ENCODE data around the gene AMPD2.

Gene AMPD2

DNA sequence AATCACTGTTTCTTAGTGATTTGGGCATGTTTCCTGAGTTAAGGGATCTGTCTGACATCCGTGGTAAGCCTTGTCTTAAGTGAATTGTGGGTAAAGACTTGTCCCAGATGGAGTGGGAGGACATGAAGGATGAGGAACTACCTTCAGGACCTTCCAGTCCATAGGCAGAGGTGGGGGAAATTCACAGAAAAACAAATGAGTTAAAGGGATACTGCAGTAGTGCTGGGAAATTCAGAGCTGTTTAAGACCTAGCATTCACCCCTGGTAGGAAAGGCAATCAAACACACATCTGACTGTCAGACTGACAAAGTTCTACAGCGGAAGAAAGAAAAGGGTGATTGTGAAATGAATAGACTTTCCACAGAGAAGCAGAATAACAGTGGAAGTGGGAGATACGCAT lies 3.2 kb upstream of the AMPD2 start:
- no peak for DNase-seq (ENCODE audit: low read depth in 2 of 3, low spot score in 2 of 3)

GRCh38 chr1:109617291-109617801 lies 2.3 kb upstream of the AMPD2 start:
- no peak for DNase-seq (ENCODE audit: low read depth in 2 of 3, low spot score in 2 of 3)

GRCh38 chr1:109618661-109619575 lies 719 bp upstream of the AMPD2 start:
- DNase-seq (ENCODE audit: low read depth in 2 of 3, low spot score in 2 of 3), result no peak

- DNase-seq (ENCODE audit: low read depth in 2 of 3, low spot score in 2 of 3), result no peak
Observed at GRCh38 chr1:109620401-109620791, 759 bp downstream of the AMPD2 start.

DNA sequence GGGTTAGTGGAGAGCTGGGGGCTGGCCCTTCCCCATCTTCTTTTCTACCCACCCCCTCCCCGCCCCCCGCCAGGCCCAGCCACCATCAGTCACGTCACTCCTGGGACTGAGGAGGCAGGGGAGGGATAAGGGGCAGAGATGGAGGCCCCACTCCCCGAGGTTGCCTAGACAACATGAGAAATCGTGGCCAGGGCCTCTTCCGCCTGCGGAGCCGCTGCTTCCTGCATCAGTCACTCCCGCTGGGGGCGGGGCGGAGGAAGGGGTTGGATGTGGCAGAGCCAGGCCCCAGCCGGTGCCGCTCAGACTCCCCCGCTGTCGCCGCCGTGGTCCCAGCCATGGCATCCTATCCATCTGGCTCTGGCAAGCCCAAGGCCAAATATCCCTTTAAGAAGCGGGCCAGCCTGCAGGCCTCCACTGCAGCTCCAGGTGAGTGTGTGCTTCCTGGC lies 1.2 kb downstream of the AMPD2 start:
- peak; percentile 88 to 92 (median 89) for DNase-seq (ENCODE audit: low read depth in 2 of 3, low spot score in 2 of 3)

DNA sequence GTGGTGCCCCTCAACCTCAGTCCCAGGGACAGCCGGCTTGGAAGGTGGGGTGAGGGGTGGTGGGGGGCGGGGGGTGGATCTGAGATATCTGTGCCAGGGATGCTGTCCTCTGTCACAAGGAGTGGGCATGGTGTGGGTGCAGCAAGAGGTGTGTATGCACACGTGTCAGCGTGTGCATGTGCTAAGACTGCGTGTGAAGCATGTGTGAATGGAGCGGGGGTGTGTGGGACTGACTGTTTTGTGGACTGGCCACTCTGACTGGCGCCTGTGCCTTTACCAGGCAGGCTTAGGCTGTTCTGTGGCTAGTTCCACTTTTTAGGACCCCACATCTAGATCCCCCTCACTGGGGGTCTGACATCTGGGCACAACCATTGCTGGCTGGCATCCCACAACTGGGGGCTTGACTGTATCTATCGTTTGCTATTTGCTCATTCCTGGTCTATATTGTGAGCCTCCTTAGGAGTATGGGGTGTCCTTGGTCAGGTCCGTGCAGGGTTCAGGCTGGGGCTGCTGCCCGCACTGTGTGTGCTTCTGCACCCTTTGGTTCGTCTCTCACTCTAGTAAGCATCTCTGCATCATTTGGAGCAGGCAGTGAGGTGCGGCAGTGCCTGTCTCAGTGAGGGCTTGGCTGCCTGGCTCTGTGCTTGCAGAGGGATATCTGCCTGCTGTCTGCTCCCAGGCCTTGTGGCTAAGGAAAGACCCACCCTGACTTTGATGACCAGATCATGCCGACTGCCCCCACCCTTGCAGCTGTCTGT lies 1.9 kb downstream of the AMPD2 start:
- DNase-seq (ENCODE audit: low read depth in 2 of 3, low spot score in 2 of 3), result no peak

GRCh38 chr1:109622137-109622892 lies 2.7 kb downstream of the AMPD2 start:
- no peak for DNase-seq (ENCODE audit: low read depth in 2 of 3, low spot score in 2 of 3)

DNA sequence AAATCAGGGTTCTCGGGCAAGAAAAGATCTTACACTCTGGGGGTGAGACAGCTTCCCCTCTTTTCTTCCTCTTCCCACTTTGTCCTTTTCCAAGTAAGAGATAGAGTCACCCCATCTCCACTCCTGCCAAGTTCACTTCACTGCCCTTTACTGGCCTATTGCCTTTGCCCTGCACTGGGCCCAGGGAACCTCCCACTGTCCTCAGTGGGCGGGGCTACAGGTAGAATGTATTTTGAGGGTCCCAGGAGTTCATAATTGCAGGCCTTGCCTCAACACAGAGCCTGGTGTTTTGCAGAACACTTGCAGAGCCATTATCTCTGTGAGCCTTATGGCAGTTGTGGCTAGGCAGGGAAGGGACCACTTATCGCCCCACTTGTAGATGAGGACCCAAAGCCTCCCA lies 3.3 kb downstream of the AMPD2 start:
- DNase-seq (ENCODE audit: low read depth in 2 of 3, low spot score in 2 of 3), result no peak

GRCh38 chr1:109623601-109624161 lies 4.0 kb downstream of the AMPD2 start:
- DNase-seq (ENCODE audit: low read depth in 2 of 3, low spot score in 2 of 3), result no peak

- no peak for DNase-seq (ENCODE audit: low read depth in 2 of 3, low spot score in 2 of 3)
Observed at GRCh38 chr1:109624201-109625010, 4.8 kb downstream of the AMPD2 start.

GRCh38 chr1:109625176-109625575 lies 5.5 kb downstream of the AMPD2 start:
- DNase-seq (ENCODE audit: low read depth in 2 of 3, low spot score in 2 of 3), result no peak

DNA sequence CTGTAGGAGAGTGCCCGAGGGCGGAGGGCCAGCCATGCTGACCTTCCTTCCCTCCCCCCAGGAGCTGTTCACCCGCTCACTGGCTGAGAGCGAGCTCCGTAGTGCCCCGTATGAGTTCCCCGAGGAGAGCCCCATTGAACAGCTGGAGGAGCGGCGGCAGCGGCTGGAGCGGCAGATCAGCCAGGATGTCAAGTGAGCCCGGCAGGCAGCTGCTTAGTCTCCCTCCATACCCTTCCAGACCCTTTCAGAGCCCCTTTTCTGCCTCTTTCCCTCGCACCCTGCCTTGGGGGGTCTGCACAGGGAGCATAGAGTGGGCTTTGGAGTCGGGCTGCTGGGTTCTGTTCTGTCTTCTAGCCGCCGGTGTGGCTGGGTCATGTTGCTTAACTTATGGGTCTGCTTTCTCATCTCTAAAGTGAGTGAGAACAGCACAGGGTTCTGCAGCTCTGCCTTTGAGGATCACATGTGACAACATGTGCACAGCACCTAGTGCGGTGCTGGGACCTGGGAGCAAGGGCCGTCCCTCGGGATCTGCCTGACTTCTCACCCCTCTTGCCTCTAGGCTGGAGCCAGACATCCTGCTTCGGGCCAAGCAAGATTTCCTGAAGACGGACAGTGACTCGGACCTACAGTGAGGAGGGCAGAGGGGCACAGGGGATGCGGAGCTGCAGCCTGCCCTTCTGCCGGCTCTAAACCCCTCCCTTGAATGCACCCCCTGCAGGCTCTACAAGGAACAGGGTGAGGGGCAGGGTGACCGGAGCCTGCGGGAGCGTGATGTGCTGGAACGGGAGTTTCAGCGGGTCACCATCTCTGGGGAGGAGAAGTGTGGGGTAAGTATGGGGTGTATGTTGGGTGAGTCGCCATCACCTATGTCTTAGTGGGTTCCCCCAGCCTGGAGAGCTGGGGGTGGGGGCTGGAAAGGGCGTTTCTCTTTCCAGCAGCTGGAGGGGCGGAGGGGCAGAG lies 6.2 kb downstream of the AMPD2 start:
- no peak for DNase-seq (ENCODE audit: low read depth in 2 of 3, low spot score in 2 of 3)

DNA sequence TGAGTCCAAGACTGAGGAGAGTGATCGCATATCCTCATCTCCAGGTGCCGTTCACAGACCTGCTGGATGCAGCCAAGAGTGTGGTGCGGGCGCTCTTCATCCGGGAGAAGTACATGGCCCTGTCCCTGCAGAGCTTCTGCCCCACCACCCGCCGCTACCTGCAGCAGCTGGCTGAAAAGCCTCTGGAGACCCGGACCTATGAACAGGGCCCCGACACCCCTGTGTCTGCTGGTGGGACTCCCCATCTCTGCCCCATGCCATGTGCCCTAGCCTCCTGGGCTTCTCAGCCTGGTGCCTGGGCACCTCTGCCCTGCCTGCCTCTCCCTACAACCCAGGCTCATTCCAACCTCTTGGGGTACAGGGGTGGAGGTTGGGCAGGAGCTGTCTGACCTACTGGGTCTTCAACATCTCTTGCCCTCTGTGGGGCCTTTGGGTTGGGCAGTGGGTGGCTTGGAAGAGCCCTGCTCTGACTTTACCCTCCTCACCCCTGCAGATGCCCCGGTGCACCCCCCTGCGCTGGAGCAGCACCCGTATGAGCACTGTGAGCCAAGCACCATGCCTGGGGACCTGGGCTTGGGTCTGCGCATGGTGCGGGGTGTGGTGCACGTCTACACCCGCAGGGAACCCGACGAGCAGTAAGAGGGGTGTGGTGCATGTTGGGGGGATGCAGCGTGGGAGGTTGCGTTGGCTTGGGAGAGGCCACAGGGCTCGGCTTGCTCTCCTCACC lies 7.2 kb downstream of the AMPD2 start:
- no peak for DNase-seq (ENCODE audit: low read depth in 2 of 3, low spot score in 2 of 3)

DNA sequence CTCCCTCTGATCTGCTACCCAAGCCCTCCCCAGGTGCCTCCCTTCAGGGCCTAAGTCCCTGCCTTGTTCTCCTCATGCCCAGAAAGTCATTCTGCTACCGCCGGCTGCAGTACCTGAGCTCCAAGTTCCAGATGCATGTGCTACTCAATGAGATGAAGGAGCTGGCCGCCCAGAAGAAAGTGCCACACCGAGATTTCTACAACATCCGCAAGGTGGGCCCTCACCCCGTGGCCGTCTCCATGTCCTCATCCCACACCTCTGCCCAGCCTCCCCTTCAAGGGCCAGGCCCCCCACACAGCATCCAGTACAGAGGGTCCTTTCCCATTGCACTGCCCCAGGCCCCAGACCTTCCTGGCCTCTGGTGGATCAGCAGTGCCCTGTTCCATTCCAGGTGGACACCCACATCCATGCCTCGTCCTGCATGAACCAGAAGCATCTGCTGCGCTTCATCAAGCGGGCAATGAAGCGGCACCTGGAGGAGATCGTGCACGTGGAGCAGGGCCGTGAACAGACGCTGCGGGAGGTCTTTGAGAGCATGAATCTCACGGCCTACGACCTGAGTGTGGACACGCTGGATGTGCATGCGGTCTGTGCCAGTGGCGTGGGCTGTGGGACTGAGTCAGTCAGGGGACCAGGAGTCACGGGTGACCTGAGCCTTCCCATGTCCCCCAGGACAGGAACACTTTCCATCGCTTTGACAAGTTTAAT lies 8.2 kb downstream of the AMPD2 start:
- no peak for DNase-seq (ENCODE audit: low read depth in 2 of 3, low spot score in 2 of 3)

DNA sequence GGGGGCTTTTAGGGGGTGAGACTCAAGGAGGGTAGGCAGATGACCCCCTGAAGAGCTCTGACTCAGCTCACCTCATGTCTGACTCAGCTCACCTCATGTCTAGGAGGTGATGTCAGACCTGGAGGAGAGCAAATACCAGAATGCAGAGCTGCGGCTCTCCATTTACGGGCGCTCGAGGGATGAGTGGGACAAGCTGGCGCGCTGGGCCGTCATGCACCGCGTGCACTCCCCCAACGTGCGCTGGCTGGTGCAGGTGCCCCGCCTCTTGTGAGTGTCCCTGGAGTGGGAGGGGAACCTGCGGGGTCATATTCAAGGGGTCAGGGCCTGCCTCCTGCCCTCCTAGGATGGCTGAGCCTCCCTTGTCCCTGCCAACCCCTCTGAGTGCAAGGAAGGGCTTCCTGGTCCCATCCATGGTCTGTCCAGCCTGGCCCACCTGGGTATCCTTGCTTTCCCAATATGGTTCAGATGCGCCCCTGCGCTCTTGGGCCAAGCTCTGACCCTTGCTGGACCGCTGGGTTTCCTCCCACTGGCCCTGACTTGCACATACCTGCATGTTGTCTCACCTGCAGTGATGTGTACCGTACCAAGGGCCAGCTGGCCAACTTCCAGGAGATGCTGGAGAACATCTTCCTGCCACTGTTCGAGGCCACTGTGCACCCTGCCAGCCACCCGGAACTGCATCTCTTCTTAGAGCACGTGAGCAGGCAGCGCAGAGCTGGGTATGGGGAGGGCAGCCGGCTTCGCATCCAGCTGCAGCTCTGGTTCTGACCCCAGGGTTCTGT lies 9.1 kb downstream of the AMPD2 start:
- DNase-seq (ENCODE audit: low read depth in 2 of 3, low spot score in 2 of 3), result no peak

DNA sequence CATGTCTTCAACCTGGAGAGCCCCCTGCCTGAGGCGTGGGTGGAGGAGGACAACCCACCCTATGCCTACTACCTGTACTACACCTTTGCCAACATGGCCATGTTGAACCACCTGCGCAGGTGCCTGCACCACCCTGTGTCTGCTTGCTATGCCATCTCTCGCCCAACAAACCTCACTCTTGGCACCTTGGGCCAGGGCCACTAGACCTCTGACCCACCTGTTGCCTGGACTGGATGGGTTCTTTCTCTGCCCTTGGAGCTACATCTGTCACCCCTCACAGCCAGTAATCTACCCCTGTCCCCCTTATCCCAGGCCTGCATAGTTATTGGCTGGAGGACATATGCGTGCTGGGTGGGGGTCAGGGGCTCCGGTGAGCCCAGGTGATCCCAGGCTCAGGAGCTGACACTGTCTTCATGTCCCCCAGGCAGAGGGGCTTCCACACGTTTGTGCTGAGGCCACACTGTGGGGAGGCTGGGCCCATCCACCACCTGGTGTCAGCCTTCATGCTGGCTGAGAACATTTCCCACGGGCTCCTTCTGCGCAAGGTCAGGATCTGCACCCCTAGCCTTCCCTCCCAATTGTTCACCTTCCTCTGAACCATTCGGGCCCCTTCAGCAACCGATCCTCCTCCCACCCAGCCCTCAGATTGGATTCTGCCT lies 9.9 kb downstream of the AMPD2 start:
- DNase-seq (ENCODE audit: low read depth in 2 of 3, low spot score in 2 of 3), result no peak

Data from activated CD8-positive, alpha-beta memory T cell treated with anti-CD3 and anti-CD28 coated beads for 48 hours (primary cell).